Keratinocyte (primary cell): ENCODE data around the gene CA9. TPM values are rescaled to one million over a fixed set of nuclear protein-coding genes. Genes with fewer than 3 reads are reported as not detected.

Source experiments
- DNase-seq: peaks from one replicate; pipeline ENCODE4 v3.0.0-alpha.2; 2011; ENCODE audit warnings: low read depth, missing footprints, low spot score
- FAIRE-seq: peaks from 2 replicates; lab custom pipeline; 2011; peaks lifted over from hg19 to GRCh38; lab: Jason Lieb, UNC
- H2AFZ ChIP-seq: 2 replicates; pipeline ENCODE4 v1.6.0; 2012; ENCODE audit warnings: low read length, control low read depth, inconsistent platforms; ENCODE audit not compliant: control insufficient read depth
- H3K27ac ChIP-seq: 2 replicates; pipeline ENCODE4 v1.5.1; 2011; ENCODE audit warnings: low read length; ENCODE audit not compliant: control insufficient read depth, insufficient read depth
- H3K27me3 ChIP-seq: 3 replicates; pipeline ENCODE4 v1.6.0; 2011; ENCODE audit warnings: low read length; ENCODE audit not compliant: control insufficient read depth, insufficient read depth; ENCODE audit errors: extremely low read depth
- H3K36me3 ChIP-seq, 2 experiments: 2 replicates in 1 of 2; 3 replicates in 1 of 2; pipeline ENCODE4 v1.5.1; 2011; ENCODE audit warnings: low read length in 2 of 2, mild to moderate bottlenecking in 1 of 2; ENCODE audit not compliant: control insufficient read depth in 2 of 2, insufficient read depth in 2 of 2; ENCODE audit errors: extremely low read depth in 1 of 2
- H3K4me1 ChIP-seq: 3 replicates; pipeline ENCODE4 v1.5.1; 2011; ENCODE audit warnings: low read length; ENCODE audit not compliant: control insufficient read depth, insufficient read depth; ENCODE audit errors: extremely low read depth
- H3K4me2 ChIP-seq: 3 replicates; pipeline ENCODE4 v1.6.0; 2011; ENCODE audit warnings: low read depth, low read length; ENCODE audit not compliant: control insufficient read depth, insufficient read depth; ENCODE audit errors: extremely low read depth
- H3K4me3 ChIP-seq, 3 experiments: fragments of 200-600 bp in 1 of 3; sonication (generic) in 1 of 3; 2 replicates in 2 of 3; 3 replicates in 1 of 3; pipeline ENCODE4 v1.5.1; 2011 to 2016; ENCODE audit warnings: low read length in 3 of 3, mild to moderate bottlenecking in 3 of 3, control low read depth in 2 of 3, inconsistent platforms in 1 of 3, low read depth in 1 of 3, mixed read lengths in 1 of 3, mixed run types in 1 of 3, moderate library complexity in 1 of 3; ENCODE audit not compliant: control insufficient read depth in 2 of 3, insufficient read depth in 2 of 3; ENCODE audit errors: extremely low read depth in 1 of 3
- H3K79me2 ChIP-seq: 2 replicates; pipeline ENCODE4 v1.6.0; 2012; ENCODE audit warnings: low read length; ENCODE audit not compliant: control insufficient read depth, insufficient read depth
- H3K9ac ChIP-seq: 3 replicates; pipeline ENCODE4 v1.6.0; 2011; ENCODE audit warnings: low read length; ENCODE audit not compliant: control insufficient read depth, insufficient read depth; ENCODE audit errors: extremely low read depth
- H3K9me1 ChIP-seq: 3 replicates; pipeline ENCODE4 v1.6.0; 2011; ENCODE audit warnings: low read length; ENCODE audit not compliant: control insufficient read depth, insufficient read depth; ENCODE audit errors: extremely low read depth
- H3K9me3 ChIP-seq: 2 replicates; pipeline ENCODE4 v1.5.1; 2012; ENCODE audit warnings: low read depth, low read length; ENCODE audit not compliant: control insufficient read depth
- H4K20me1 ChIP-seq: 3 replicates; pipeline ENCODE4 v1.6.0; 2011; ENCODE audit warnings: low read length; ENCODE audit not compliant: control insufficient read depth, insufficient read depth; ENCODE audit errors: extremely low read depth
- EZH2 ChIP-seq: IDR thresholded peaks from one replicate; pipeline ENCODE4 v1.6.1; 2012; ENCODE audit warnings: inconsistent platforms, mild to moderate bottlenecking, low read length, moderate library complexity
- dilution Hi-C: fragments of 300-500 bp; cut with MboI; formaldehyde crosslinking; loops from one replicate; pipeline ENCODE4 v1.7.0; 2020; ENCODE audit warnings: low sequenced_read_pairs; ENCODE audit not compliant: extremely low pct_ligation_motif_present
- polyA plus RNA-seq, 5 experiments: library from polyadenylated mRNA; depleted of rRNA in 3 of 5; stranded (reverse) in 3 of 5; stranded (forward) in 1 of 5; unstranded in 1 of 5; fragments of >200 nt; gene quantifications; 1 replicate in 1 of 5; 2 replicates in 3 of 5; 3 replicates in 1 of 5; pipeline versions ENCODE4 v1.2.1 to v1.2.3, GENCODE V29; 2011 to 2012; ENCODE audit warnings: missing spikeins in 2 of 5, low read depth in 1 of 5, low replicate concordance in 1 of 5
- TF ChIP-seq, protein P1 (sequence below), 3 experiments: IDR thresholded peaks in 1 of 3; conservative IDR thresholded peaks in 1 of 3; optimal IDR thresholded peaks in 1 of 3; 2 replicates in 2 of 3; 3 replicates in 1 of 3; pipeline versions ENCODE3 to v1.5.1; 2011; ENCODE audit warnings: low read length in 3 of 3, mild to moderate bottlenecking in 3 of 3, moderate library complexity in 2 of 3, control low read depth in 1 of 3, inconsistent platforms in 1 of 3; ENCODE audit not compliant: insufficient read depth in 2 of 3; ENCODE audit errors: extremely low read depth in 1 of 3

CA9 gene
- polyA plus RNA-seq, 1 donor (not counting 4 experiments of a cell fraction or from before 2014, with no cell fraction given) = 7.2 TPM

DNA sequence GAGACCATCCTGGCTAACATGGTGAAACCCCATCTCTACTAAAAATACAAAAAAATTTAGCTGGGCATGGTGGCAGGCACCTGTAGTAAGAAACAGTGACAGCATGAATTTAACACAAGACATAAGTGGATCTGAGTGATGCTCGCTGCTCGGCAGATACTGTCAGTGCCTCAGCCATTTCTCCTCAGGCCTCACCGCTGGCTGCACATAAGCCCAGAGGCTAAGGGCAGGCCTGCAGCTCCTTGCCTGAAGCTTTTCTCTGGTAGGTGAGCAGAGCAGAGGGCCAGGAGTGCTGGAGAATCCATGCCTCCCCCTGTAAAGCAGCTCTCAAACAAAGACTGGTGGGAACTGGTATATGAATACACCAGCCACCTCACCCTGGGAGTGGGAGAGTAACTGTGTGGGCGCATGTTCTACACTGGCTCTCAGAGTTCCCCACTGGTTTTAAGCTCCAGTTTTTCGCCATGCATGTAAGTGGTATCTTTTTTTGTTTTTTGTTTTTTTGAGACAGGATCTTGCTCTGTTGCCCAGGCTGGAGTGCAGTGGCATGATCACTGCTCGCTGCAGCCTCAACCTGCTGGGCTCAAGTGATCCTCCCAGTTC, 45.2 kb upstream of the CA9 start:
- H2AFZ ChIP-seq = no peak overlapping the region
- H3K9me3 ChIP-seq = no peaks in the 10 kb centered on the region
- H3K9ac ChIP-seq = no peak overlapping the region
- no peaks in the 10 kb centered on the region for H3K79me2 ChIP-seq
- TF ChIP-seq EZH2 = no peak
- H3K36me3 ChIP-seq = no peaks in the 10 kb centered on the region
- H3K4me3 ChIP-seq = no peak overlapping the region
- dilution Hi-C loops = no loop called here
- H3K4me2 ChIP-seq = no peak overlapping the region
- H3K9me1 ChIP-seq = no peaks in the 10 kb centered on the region
- no peaks in the 10 kb centered on the region for H3K4me1 ChIP-seq
- FAIRE-seq (no peak), DNase-seq (no peak)
- H3K27ac ChIP-seq = no peak overlapping the region
- H3K27me3 ChIP-seq = no peaks in the 10 kb centered on the region
- H4K20me1 ChIP-seq = no peaks in the 10 kb centered on the region

DNA sequence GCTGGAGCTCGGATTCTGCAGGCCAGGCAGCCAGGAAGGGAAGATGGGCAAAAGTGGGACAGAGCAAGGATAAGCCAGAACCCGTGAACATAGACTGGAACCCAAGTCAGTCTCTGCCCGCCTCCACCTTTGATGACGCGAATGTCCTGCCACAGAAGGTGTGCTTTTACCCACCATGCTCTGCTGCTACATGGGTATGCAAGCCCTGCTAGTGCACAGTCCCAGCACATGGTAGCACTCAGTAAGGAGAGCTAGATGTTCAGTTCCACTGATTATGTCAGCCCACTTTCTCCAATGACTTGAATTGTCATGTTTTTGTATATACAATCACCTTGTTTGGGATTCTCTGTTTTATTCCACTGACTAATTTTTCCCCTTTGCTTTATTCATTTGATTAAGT, 44.1 kb upstream of the CA9 start:
- Histone ChIP-seq H3K4me2 (no peak overlapping the region), H3K9me3 (no peaks in the 10 kb centered on the region), H4K20me1 (no peaks in the 10 kb centered on the region), H3K79me2 (no peaks in the 10 kb centered on the region), H3K9ac (no peak overlapping the region), H3K27me3 (no peaks in the 10 kb centered on the region), H2AFZ (no peak overlapping the region), H3K4me1 (no peaks in the 10 kb centered on the region), H3K36me3 (no peaks in the 10 kb centered on the region), H3K9me1 (no peaks in the 10 kb centered on the region), H3K27ac (no peak overlapping the region), H3K4me3 (no peak overlapping the region)
- FAIRE-seq (peak; percentile 9), DNase-seq (no peak)
- dilution Hi-C loops = no loop called here
- TF ChIP-seq, protein P1, sequence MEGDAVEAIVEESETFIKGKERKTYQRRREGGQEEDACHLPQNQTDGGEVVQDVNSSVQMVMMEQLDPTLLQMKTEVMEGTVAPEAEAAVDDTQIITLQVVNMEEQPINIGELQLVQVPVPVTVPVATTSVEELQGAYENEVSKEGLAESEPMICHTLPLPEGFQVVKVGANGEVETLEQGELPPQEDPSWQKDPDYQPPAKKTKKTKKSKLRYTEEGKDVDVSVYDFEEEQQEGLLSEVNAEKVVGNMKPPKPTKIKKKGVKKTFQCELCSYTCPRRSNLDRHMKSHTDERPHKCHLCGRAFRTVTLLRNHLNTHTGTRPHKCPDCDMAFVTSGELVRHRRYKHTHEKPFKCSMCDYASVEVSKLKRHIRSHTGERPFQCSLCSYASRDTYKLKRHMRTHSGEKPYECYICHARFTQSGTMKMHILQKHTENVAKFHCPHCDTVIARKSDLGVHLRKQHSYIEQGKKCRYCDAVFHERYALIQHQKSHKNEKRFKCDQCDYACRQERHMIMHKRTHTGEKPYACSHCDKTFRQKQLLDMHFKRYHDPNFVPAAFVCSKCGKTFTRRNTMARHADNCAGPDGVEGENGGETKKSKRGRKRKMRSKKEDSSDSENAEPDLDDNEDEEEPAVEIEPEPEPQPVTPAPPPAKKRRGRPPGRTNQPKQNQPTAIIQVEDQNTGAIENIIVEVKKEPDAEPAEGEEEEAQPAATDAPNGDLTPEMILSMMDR (optimal IDR thresholded peaks at IDR 0.05 in 1 of 3, IDR thresholded peaks at IDR 0.05 in 1 of 3, conservative IDR thresholded peaks at IDR 0.05 in 1 of 3; ENCODE audit: extremely low read depth in 1 of 3, insufficient read depth in 2 of 3, low read length in 3 of 3) = no peak
- TF ChIP-seq EZH2 = no peak

DNA sequence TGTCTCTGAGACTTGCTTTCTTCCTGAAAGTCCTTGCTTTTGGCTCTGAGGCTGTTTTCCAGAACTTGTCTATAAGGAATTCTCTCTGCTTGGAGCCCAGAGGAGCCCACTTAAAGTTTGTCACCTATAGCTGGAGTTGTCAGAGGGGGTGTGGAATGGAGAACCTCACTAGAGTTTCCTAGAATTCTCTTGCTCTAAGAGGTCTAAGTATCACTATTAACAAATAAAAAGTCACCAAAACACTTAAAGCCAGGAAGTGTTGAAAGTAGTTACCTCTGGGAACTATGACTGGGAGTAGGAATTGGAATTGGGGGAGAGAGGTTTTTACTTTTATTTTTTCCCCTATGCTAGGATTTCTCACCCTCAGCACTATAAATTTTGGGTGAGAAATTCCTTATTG, 38.0 kb upstream of the CA9 start:
- Histone ChIP-seq H3K4me3 (no peak overlapping the region), H3K27ac (no peak overlapping the region), H3K9me3 (no peaks in the 10 kb centered on the region), H4K20me1 (no peaks in the 10 kb centered on the region), H3K9me1 (no peaks in the 10 kb centered on the region), H3K4me1 (no peaks in the 10 kb centered on the region), H3K79me2 (no peaks in the 10 kb centered on the region), H2AFZ (no peak overlapping the region), H3K27me3 (no peaks in the 10 kb centered on the region), H3K4me2 (no peak overlapping the region), H3K9ac (no peak overlapping the region), H3K36me3 (no peaks in the 10 kb centered on the region)
- FAIRE-seq = no peak
- dilution Hi-C loops = no loop called here
- no peak for DNase-seq
- TF ChIP-seq EZH2 = no peak
- TF ChIP-seq, protein P1 (optimal IDR thresholded peaks at IDR 0.05 in 1 of 3, IDR thresholded peaks at IDR 0.05 in 1 of 3, conservative IDR thresholded peaks at IDR 0.05 in 1 of 3; ENCODE audit: extremely low read depth in 1 of 3, insufficient read depth in 2 of 3, low read length in 3 of 3) = no peak
